Ureter (tissue), 1 donor: Measurements from ENCODE around the gene CD36. TPM values are rescaled to one million over a fixed set of nuclear protein-coding genes. Genes with fewer than 3 reads are reported as not detected.

Source experiments
- DNase-seq: peaks from one replicate; pipeline ENCODE4 v3.0.0-alpha.2; 2020; ENCODE audit warnings: low spot score
- total RNA-seq: library from RNA; stranded (reverse); gene quantifications from one replicate; pipeline ENCODE4 v1.2.4, GENCODE V29; 2023
- donor health status: DM: yes; HTN: yes; CAD: no.

CD36 gene
- total RNA-seq, 1 donor from 2014 or later = 25.7 TPM

- no peak for DNase-seq
These were observed 13.7 kb upstream of the CD36 start for GRCh38 chr7:80624763-80625162.

DNA sequence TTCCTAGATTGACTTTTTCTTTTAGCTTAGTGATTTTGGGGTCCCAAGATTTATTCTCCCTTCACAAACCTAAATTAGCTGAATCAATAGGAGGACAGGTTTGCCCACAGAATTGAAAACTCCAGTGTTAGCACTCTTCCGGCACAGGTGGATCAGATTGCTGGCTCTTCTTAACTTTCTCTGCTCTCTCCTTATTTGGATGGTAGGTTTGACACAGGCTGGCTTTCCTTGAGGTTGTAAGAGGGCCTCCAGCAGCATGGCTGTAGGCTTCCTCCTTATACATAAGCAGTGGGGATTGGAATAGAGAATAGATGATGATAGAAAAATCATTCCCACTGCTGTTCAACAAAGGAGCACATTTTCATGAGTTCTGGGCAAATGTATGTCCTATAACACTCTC is 9.4 kb upstream of the CD36 start:
- DNase-seq = no peak

DNA sequence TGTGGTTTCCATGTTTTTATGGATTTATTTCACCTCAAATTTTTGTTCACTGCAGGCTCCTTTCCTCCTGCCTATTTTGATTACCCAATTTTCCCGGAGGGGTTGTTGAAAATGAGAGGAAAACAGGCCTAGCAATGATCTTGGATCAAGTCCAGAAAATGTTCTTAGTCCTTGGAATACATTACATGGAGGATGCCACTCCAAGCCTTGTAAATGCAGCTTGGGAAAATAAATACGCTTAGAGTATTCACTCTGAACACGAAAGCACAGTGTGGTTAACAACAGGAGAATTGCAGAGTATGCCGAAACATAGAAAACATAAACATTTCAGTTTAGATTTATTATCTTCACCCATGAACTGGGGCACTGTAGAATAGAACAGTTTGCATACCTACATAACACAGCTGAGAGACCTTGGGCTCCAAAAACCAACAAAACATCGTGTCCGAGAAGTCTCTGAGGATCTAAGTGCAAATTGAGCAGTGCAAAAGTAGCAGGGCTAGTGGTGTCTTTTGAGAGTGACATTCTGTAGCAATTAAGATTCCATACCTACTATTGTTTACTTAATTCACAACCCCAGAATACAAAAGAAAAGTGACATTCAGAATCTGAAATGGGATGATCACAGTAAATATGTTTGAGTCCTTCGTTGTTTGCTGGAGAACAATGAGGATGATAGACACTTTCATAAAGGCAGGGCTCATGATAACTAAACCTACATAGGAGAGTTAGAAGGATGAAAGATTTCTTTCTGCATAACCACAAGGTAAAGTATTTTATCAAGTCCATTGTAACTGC is 7.6 kb upstream of the CD36 start:
- DNase-seq = no peak

- DNase-seq = no peak
These were observed 7.0 kb upstream of the CD36 start for GRCh38 chr7:80631421-80631820.

GRCh38 chr7:80632139-80632538 is 6.3 kb upstream of the CD36 start:
- no peak for DNase-seq

GRCh38 chr7:80632819-80633218 is 5.6 kb upstream of the CD36 start:
- DNase-seq = no peak

DNA sequence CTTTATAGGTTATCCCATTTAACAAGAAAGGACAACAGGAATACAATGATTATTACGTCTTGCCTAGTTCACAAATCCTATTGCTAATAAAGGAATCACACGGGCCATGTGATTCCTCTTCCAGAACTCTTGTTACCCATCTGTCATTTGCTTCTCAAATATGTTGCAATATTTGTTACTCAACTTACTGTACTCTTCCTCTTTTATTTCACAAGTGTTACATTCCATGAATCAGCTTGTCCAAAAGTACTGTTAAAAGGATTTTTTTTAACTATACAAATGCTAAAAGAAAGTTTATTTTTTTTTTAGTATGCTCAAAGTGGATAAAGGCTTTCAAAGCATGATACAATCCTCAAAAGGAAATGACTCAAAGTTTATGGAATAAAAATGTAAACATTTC is 3.9 kb upstream of the CD36 start:
- no peak for DNase-seq

DNA sequence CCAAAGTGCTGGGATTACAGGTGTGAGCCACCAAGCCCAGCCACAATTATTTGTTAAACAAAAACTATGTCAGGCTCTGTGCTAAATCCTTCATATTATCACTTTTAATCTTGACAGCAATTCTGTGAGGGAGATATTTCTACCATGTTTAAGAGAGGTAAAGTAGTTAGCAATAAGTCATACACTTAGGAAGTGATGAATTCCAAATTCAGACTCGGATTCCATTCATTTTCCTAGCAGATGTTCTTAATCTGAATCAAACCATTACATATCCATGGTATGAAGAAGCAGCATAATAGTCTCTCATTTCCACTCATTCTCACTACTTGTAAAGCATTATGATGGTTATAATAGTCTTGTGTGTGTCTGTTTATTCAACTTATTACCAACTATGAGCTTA is 2.9 kb upstream of the CD36 start:
- no peak for DNase-seq

DNA sequence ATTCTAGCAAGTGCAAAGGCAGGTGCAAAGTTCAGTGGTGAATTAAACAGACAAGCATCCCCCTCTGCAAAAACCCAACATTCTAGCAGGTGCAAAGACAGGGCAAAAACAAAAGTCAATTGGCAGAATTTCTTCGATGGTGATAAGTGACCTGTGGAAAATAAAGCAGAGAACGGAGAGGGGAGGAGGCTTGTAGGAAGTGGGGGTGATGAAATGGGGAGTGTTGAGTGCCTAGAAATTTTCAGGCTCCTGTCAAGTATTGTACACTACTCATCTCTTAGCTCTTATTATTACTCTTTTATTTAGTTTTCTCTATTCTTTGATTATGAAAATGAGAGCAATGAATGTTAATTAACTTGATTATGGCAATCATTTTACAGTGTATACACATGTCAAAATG is 2.4 kb upstream of the CD36 start:
- no peak for DNase-seq

DNA sequence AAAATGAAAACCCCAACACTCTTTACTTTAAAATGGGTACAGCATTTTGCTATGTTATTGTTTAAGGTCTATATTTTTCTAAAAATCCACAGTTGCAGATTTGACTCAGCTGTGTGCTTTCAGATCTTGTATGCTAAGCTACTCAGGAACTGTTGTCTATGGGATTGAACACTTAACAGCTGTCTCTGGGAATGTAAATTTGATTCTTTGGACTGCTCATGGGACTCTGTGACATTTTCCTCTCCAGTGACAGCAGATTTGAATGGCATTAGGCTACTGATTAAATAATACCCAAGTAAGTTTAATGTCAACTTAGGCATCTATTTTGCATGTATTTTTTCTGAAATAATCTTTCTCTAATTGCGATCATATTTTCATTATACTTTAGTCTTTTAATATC is 1.7 kb upstream of the CD36 start:
- DNase-seq = no peak

GRCh38 chr7:80637454-80637853 is 988 bp upstream of the CD36 start:
- DNase-seq = no peak

GRCh38 chr7:80639011-80639410 is 569 bp downstream of the CD36 start:
- DNase-seq = no peak

- no peak for DNase-seq
These were observed 2.4 kb downstream of the CD36 start for GRCh38 chr7:80640846-80641245.

GRCh38 chr7:80641548-80641947 is 3.1 kb downstream of the CD36 start:
- DNase-seq = no peak

DNA sequence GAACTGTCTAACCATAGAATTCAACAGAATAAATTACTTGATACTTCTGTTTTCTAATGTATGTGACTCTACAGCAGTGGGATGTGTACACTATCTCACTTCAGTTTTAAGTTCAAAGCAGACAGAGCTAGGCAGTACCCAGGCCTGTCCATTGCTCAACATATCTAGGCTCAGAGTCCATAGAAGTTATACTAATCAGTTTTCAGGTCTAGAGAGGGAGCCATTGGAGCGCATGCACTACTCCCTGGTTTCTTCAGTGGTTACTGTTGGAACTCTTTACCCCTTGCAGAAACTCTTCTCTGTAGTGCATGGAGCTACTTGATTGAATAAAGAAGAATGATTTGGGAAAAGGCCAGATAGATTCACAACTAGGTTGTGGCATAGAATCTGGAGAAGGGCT is 4.4 kb downstream of the CD36 start:
- no peak for DNase-seq

GRCh38 chr7:80643336-80643915 is 5.0 kb downstream of the CD36 start:
- no peak for DNase-seq

DNA sequence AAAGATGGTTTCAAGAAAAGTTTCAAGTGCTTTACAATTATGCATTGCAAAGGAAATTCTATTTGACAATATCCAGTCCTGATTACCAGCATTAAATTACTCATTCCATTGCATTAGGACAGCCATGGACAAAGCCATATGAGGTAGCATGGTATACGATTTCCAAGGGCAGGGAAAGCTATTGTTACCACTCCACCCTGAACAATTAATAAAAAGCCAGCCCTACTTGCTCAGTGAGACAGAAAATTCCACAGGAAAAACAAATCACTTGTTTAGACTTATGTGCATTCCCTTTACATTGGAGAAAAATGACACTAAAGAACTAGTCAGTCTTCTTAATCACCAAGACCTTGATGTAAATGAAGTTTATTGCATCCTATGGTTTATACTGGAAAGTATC is 5.6 kb downstream of the CD36 start:
- no peak for DNase-seq

DNA sequence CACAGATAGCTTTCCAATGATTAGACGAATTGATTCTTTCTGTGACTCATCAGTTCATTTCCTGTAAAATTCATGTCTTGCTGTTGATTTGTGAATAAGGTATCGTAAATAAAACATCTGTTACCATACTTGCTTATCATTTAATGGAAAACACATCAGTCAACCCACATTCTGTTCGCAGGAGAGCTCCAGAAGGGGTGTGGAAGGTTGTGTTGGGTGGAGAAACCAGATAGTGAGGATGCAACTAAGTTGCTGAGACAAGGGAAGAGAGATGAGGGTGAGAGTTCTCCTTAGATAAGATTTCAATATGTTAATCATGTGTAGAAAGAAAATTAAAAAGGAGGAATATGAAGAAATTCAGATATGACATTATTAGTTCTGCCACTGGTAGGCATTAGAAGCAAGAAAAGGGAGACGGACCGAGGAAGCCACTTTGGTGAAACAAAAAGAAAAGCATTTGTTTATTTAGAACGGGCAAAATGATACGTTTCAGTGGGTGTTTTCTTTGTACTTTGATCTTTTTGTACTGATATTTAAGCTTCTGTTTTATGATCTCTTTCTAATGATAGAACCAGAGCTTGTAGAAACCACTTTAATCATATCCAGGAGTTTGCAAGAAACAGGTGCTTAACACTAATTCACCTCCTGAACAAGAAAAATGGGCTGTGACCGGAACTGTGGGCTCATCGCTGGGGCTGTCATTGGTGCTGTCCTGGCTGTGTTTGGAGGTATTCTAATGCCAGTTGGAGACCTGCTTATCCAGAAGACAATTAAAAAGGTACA is 7.8 kb downstream of the CD36 start:
- no peak for DNase-seq

DNA sequence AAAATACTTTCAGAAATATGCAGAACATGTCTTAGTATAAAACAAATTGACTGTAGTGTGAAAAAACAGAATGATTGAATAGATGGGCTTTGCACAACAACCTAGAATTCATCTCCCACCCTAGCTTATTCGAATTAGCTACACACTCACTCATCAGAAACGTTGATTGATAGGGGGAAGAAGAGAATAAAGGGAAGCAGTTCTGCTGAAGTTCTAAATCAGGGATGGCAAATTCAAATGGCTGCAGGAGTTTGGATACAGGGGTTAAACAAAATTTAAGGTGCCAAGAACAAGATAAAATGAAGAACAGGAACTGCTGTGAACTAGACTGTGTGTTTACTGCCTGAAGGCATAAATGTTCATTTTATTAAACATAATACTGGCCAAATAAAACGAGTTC is 9.0 kb downstream of the CD36 start:
- no peak for DNase-seq

- no peak for DNase-seq
These were observed 9.7 kb downstream of the CD36 start for GRCh38 chr7:80648031-80648600.

DNA sequence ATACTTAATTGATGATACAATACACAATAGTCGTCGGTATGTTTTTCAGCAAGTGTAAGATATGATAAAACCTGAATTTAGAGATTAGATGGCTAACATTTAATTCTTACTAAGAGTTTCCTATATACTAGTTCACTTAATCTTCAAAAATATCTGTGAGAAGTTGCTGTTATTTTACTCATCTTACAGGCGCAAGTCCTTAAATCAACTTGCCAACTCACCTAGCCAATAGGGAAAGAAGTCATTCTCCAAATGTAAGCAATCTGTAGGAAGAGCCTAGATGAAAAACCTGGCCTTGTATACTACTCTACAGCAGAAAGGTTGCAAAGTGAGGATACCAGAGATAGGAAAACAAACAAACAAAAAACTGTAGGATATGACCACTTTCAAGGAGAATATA is 10.6 kb downstream of the CD36 start:
- no peak for DNase-seq

DNA sequence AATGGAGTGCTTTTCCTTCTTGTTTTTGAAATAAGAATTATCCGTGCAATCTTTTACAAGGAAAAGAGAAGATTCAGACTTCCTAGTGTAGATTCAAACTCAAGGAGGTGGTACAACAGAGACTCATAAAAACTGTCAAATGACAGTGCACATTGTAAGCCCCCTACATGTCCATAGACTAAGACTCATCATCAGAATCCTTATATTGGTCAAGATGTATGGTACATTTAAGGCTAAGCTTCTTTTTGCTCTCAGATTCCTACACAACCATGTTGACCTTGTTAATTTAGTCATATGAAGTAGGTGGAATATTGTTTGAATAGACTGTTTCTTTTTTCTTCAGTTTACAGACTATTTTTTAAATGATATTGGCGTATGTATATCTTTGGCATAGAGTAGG is 11.6 kb downstream of the CD36 start:
- DNase-seq = no peak

- no peak for DNase-seq
These were observed 13.0 kb downstream of the CD36 start for GRCh38 chr7:80651471-80651870.
